GM12878 (cell line): ENCODE measurements around the gene ZDHHC11B. TPM values are rescaled to one million over a fixed set of nuclear protein-coding genes. Genes with fewer than 3 reads are reported as not detected.

Experiments used
- ATAC-seq: fragments of 200-7000 bp; cut with Tn5 transposase; 3 replicates; pipeline ENCODE4 v1.9.1; 2020; ENCODE audit warnings: mild to moderate bottlenecking, moderate library complexity
- BruUV-seq: library from RNA; stranded (reverse); fragments of 400-500 nt; replicated peaks from 2 replicates; lab custom pipeline; 2021; lab: Mats Ljungman, UMichigan
- CTCF ChIA-PET: fragments of 300-600 bp; sonication (Branson Sonifier 250); formaldehyde crosslinking; extraction: SDS; loops from one replicate; lab custom pipeline; 2021; ENCODE audit warnings: inconsistent platforms; lab: Yijun Ruan, JAX
- POLR2A ChIA-PET: fragments of 350-600 bp; formaldehyde crosslinking; extraction: SDS; loops from one replicate; lab custom pipeline; 2021; ENCODE audit warnings: inconsistent platforms; lab: Charles Lee
- RAD21 ChIA-PET: fragments of 300-600 bp; sonication (Branson Sonifier 250); formaldehyde crosslinking; loops from one replicate; lab custom pipeline; 2023; ENCODE audit warnings: antibody characterized with exemption; ENCODE audit not compliant: unreplicated experiment; lab: Charles Lee
- SMC1A ChIA-PET: fragments of 300-600 bp; sonication (Branson Sonifier 250); formaldehyde crosslinking; loops from one replicate; lab custom pipeline; 2023; ENCODE audit not compliant: unreplicated experiment, uncharacterized antibody; lab: Charles Lee
- DNase-seq: peaks from one replicate; pipeline ENCODE4 v3.0.0-alpha.2; 2011; ENCODE audit warnings: low read depth, low spot score
- FAIRE-seq: peaks from 3 replicates; lab custom pipeline; 2011; peaks lifted over from hg19 to GRCh38; lab: Jason Lieb, UNC
- H2AFZ ChIP-seq: 2 replicates; pipeline ENCODE4 v1.6.0; 2011; ENCODE audit warnings: low read depth, low read length, control low read depth; ENCODE audit not compliant: control insufficient read depth
- H3K27ac ChIP-seq: 2 replicates; pipeline ENCODE4 v1.5.1; 2011; ENCODE audit warnings: control low read depth; ENCODE audit not compliant: control insufficient read depth, insufficient read depth
- H3K27me3 ChIP-seq, 2 experiments: replicated peaks in 1 of 2; 2 replicates each; pipeline versions ENCODE4 v1.6.0 to v1.6.1; 2011; ENCODE audit warnings: low read length in 1 of 2; ENCODE audit not compliant: control insufficient read depth in 2 of 2, insufficient read depth in 2 of 2
- H3K36me3 ChIP-seq, 2 experiments: 2 replicates each; pipeline ENCODE4 v1.5.1; 2011; ENCODE audit warnings: low read length in 1 of 2; ENCODE audit not compliant: control insufficient read depth in 2 of 2, insufficient read depth in 2 of 2
- H3K4me1 ChIP-seq: 2 replicates; pipeline ENCODE4 v1.6.1; 2011; ENCODE audit warnings: mild to moderate bottlenecking, low read length, moderate library complexity, mixed read lengths; ENCODE audit not compliant: control insufficient read depth, insufficient read depth
- H3K4me2 ChIP-seq: 2 replicates; pipeline ENCODE4 v1.6.0; 2011; ENCODE audit warnings: control low read depth; ENCODE audit not compliant: control insufficient read depth, insufficient read depth
- H3K4me3 ChIP-seq: fragments of 200-600 bp; sonication (generic); 2 replicates; pipeline ENCODE4 v1.5.1; 2016
- H3K79me2 ChIP-seq: 2 replicates; pipeline ENCODE4 v1.6.0; 2011; ENCODE audit warnings: low read length; ENCODE audit not compliant: control insufficient read depth, insufficient read depth
- H3K9ac ChIP-seq: 2 replicates; pipeline ENCODE4 v1.8.0; 2011; ENCODE audit warnings: low read length, control low read depth, mixed read lengths; ENCODE audit not compliant: control insufficient read depth, insufficient read depth
- H3K9me3 ChIP-seq: replicated peaks from 3 replicates; pipeline ENCODE4 v1.5.1; 2011; ENCODE audit warnings: mild to moderate bottlenecking, low read length; ENCODE audit not compliant: control insufficient read depth, insufficient read depth
- H4K20me1 ChIP-seq: 2 replicates; pipeline ENCODE4 v1.6.0; 2011; ENCODE audit not compliant: control insufficient read depth, insufficient read depth
- NFXL1 ChIP-seq: fragments of 450-650 bp; IDR thresholded peaks from 2 replicates; pipeline ENCODE4 v1.6.1; 2017; ENCODE audit warnings: antibody characterized with exemption, mild to moderate bottlenecking, borderline replicate concordance
- POLR2AphosphoS5 ChIP-seq: IDR thresholded peaks from 2 replicates; pipeline ENCODE4 v1.6.1; 2011; ENCODE audit warnings: mild to moderate bottlenecking, low read length, inconsistent platforms
- WGBS: methylation state at CpG from one replicate; pipeline ENCODE4 v1.1.6; 2016; ENCODE audit warnings: low lambda C conversion rate; ENCODE audit not compliant: insufficient replicate concordance, insufficient coverage; ENCODE audit errors: missing lambda C conversion rate; 5-methylcytosine and 5-hydroxymethylcytosine counted together
- in situ Hi-C: fragments of 300-500 bp; cut with MboI; formaldehyde crosslinking; loops from 9 replicates; pipeline ENCODE4 v1.14.3; 2018; ENCODE audit warnings: mixed read lengths
- intact Hi-C: fragments of 100-400 bp; cut with micrococcal nuclease; formaldehyde crosslinking; loops from one replicate; pipeline ENCODE4 v1.14.2; 2022; ENCODE audit not compliant: unreplicated experiment
- polyA plus RNA-seq, 11 experiments: library from polyadenylated mRNA; depleted of rRNA in 4 of 11; unstranded in 6 of 11; stranded (reverse) in 5 of 11; fragments of >200 nt; fragmentation: Nextera tagmentation in 4 of 11; fragmentation: Illumina TruSeq in 1 of 11; extraction: Ambion mirVana in 4 of 11; extraction: Trizol in 1 of 11; gene quantifications; 1 replicate in 1 of 11; 2 replicates in 10 of 11; pipeline versions ENCODE4 v1.2.1 to v1.2.3, GENCODE V29; 2011 to 2016; ENCODE audit warnings: inconsistent platforms in 2 of 11, missing spikeins in 2 of 11, low read depth in 1 of 11
- total RNA-seq, 4 experiments: library from RNA; depleted of rRNA in 3 of 4; stranded (reverse); fragments of >200 nt in 3 of 4; fragmentation: Illumina TruSeq in 1 of 4; extraction: Trizol in 1 of 4; gene quantifications; 2 replicates each; pipeline versions ENCODE4 v1.2.1 to v1.2.3, GENCODE V29; 2013 to 2021
- TF ChIP-seq, protein P1 (sequence below): fragments of 450-650 bp; IDR thresholded peaks from 2 replicates; pipeline ENCODE4 v1.6.1; 2017; ENCODE audit warnings: low read depth, mild to moderate bottlenecking, moderate library complexity

ZDHHC11B gene
- total and polyA plus RNA-seq, 10 of the 15 experiments (the other 5 are each of a cell fraction or from before 2014, with no cell fraction given) = 0.01 to 0.10 (median 0.09) TPM; not detected in 7

DNA sequence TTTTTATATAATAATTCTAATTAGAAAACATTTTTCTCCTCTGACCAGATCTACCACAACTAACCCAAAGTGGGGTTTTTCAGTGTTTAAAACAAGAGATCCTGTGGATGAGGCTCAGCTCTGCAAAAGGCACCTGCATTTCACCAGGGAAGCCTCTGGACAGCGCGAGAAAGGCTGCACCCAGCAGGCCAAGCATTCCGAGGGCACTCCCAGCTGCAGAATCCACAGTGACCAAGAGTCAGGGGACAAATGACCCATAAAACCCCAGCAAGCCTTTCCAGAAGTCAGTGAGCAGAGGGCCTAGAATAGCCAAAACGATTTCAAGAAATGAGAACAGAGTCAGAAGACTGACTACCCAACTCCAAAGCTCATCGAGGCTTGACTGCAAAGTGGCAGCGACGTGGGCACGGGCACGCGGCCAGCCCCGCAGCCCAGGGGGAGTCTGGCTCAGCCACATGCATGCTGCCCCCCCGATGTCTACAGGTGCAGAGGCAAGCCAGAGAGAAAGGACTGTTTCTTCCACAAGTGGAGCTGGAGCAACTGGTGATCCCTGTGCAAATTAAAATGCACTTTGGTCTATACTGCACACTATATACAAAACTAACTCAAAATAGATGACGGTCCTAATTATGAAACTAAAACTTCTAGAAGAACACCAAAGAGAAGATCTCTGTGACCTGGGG is 117.6 kb downstream of the ZDHHC11B start (continued):
- TF ChIP-seq, protein P1, sequence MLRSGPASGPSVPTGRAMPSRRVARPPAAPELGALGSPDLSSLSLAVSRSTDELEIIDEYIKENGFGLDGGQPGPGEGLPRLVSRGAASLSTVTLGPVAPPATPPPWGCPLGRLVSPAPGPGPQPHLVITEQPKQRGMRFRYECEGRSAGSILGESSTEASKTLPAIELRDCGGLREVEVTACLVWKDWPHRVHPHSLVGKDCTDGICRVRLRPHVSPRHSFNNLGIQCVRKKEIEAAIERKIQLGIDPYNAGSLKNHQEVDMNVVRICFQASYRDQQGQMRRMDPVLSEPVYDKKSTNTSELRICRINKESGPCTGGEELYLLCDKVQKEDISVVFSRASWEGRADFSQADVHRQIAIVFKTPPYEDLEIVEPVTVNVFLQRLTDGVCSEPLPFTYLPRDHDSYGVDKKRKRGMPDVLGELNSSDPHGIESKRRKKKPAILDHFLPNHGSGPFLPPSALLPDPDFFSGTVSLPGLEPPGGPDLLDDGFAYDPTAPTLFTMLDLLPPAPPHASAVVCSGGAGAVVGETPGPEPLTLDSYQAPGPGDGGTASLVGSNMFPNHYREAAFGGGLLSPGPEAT = no peak

DNA sequence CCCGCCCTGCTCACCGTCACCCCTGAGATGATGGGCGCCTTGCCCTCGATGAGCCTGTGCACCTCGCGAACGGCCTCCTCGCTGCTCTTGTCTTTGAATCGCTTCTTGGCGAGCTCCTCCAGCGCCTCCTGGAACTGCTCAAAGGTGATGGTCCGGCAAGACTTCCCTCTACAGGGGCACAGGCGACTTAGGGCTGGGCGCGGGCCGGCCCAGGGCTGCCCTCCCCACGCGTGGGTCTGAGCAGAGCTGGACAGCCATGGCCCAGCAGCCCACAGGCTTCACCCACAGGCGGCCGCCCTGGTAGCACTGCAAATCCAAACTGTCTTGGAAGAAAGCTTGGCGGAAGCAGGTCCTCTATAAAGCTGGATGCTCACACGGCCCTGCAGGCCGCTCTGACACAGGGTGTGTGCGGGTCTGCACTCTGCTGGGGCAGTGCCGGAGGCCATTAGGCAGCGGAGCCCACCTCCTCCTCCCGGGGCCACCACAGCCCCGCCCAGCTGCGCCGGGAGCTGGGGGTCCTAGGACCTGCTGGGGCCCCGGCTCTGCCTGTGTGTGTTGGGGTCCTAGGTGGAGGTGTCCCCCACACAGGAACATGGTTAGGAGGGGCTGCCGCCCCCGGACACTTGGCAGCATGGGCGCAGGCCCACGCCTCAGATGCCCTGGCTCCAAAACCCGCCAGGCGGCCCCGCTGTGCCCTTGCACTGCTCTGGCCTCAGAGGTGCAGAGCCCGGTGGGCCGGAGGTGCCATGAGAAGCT is 118.4 kb downstream of the ZDHHC11B start:
- Histone ChIP-seq H2AFZ (no peak overlapping the region), H3K36me3 (peaks cover 0 to 11% of the 10 kb centered on the region in 2 experiments; a peak in 3 of 4 replicates), H3K27me3 (no peaks in the 10 kb centered on the region), H3K4me3 (no peak overlapping the region), H3K4me1 (no peaks in the 10 kb centered on the region), H3K4me2 (no peak overlapping the region), H3K9me3 (no peaks in the 10 kb centered on the region), H3K79me2 (no peaks in the 10 kb centered on the region), H3K9ac (no peak overlapping the region), H3K27ac (no peak overlapping the region), H4K20me1 (no peaks in the 10 kb centered on the region)
- in situ Hi-C loops (no loop called here), intact Hi-C loops (no loop called here)
- POLR2A ChIA-PET = no interaction called here
- FAIRE-seq (no peak), ATAC-seq (no peak), DNase-seq (no peak)
- 97% methylated on average over 38 of the region's 40 CpGs for WGBS
- TF ChIP-seq NFXL1 (no peak), POLR2AphosphoS5 (no peak)
- BruUV-seq = no TSS peak
- RAD21 ChIA-PET = interaction anchor here (1.1 to 1.4 kb wide), 2 partner anchors 238 to 349 kb away, joined by 3 to 4 read pairs; no protein-coding TSS in a partner anchor
- CTCF ChIA-PET = no interaction called here
- SMC1A ChIA-PET = no interaction called here
